ENCODE data around the gene TBC1D12.

GRCh38 chr10:94439275-94439861, 37.0 kb downstream of the TBC1D12 start:
- TF ChIP-seq POLR2A (IDR thresholded peaks at IDR 0.05) = no peak
- no peak for TF ChIP-seq CTCF (IDR thresholded peaks at IDR 0.05)
- TF ChIP-seq POLR2AphosphoS5 (IDR thresholded peaks at IDR 0.05; ENCODE audit: insufficient read depth in 1 of 2, low read depth in 1 of 2) = no peak

All from vagina (tissue), 2 donors.